HepG2 (cell line): Measurements from ENCODE around the gene HSPA1L. TPM values are rescaled to one million over a fixed set of nuclear protein-coding genes. Genes with fewer than 3 reads are reported as not detected.

ENCODE experiments used
- ARNT2 ChIP-seq: sonication (generic); formaldehyde crosslinking; IDR thresholded peaks from 2 replicates; pipeline ENCODE4 v1.8.0; 2022; ENCODE audit warnings: mild to moderate bottlenecking, low read depth, missing genetic modification reagents, moderate library complexity
- EP300 ChIP-seq, 3 experiments: sonication (generic) in 1 of 3; formaldehyde crosslinking in 1 of 3; IDR thresholded peaks; 2 replicates each; pipeline versions ENCODE4 v1.5.1 to v1.6.1; 2011 to 2020; ENCODE audit warnings: low read depth in 2 of 3, low read length in 2 of 3, borderline replicate concordance in 1 of 3, improper control_type of control experiment in 1 of 3, mild to moderate bottlenecking in 1 of 3, missing genetic modification reagents in 1 of 3, moderate library complexity in 1 of 3
- GABPB1 ChIP-seq: IDR thresholded peaks from 2 replicates; pipeline ENCODE4 v1.6.1; 2016; ENCODE audit warnings: mild to moderate bottlenecking, missing genetic modification reagents, moderate library complexity, missing compliant biosample characterization
- HNRNPL ChIP-seq: fragments of 200-400 bp; formaldehyde crosslinking; IDR thresholded peaks from 2 replicates; pipeline ENCODE4 v1.6.1; 2017; ENCODE audit warnings: mild to moderate bottlenecking, low read depth, low read length
- MLLT10 ChIP-seq: sonication (generic); formaldehyde crosslinking; IDR thresholded peaks from 2 replicates; pipeline ENCODE4 v1.4.0; 2020; ENCODE audit warnings: missing genetic modification reagents
- NCOA5 ChIP-seq: sonication (generic); formaldehyde crosslinking; IDR thresholded peaks from 2 replicates; pipeline ENCODE4 v1.4.0; 2020; ENCODE audit warnings: missing genetic modification reagents
- POGZ ChIP-seq: sonication (generic); formaldehyde crosslinking; IDR thresholded peaks from 2 replicates; pipeline ENCODE4 v1.4.0; 2020; ENCODE audit warnings: mild to moderate bottlenecking, missing genetic modification reagents
- SNAI1 ChIP-seq: sonication (generic); formaldehyde crosslinking; IDR thresholded peaks from 2 replicates; pipeline ENCODE4 v1.5.0; 2020; ENCODE audit warnings: mild to moderate bottlenecking, missing genetic modification reagents, borderline replicate concordance
- SOX13 ChIP-seq, 3 experiments: fragments of 450-650 bp in 1 of 3; sonication (generic) in 1 of 3; formaldehyde crosslinking in 1 of 3; IDR thresholded peaks in 2 of 3; conservative IDR thresholded peaks in 1 of 3; 2 replicates each; pipeline versions ENCODE4 v1.5.0 to v1.6.1; 2016 to 2020; ENCODE audit warnings: antibody characterized with exemption in 1 of 3, mild to moderate bottlenecking in 1 of 3, missing compliant biosample characterization in 1 of 3, missing genetic modification reagents in 1 of 3, moderate library complexity in 1 of 3
- SRY ChIP-seq: sonication (generic); formaldehyde crosslinking; IDR thresholded peaks from 2 replicates; pipeline ENCODE4 v1.8.0; 2022; ENCODE audit warnings: mild to moderate bottlenecking, missing genetic modification reagents
- U2AF1 ChIP-seq: fragments of 200-400 bp; formaldehyde crosslinking; optimal IDR thresholded peaks from 2 replicates; pipeline ENCODE3; 2017; ENCODE audit warnings: mild to moderate bottlenecking, low read depth, low read length
- ZFP41 ChIP-seq: sonication (generic); formaldehyde crosslinking; IDR thresholded peaks from 2 replicates; pipeline ENCODE4 v1.4.0; 2020; ENCODE audit warnings: mild to moderate bottlenecking, missing genetic modification reagents, borderline replicate concordance
- ZNF331 ChIP-seq: sonication (generic); formaldehyde crosslinking; IDR thresholded peaks from 2 replicates; pipeline ENCODE4 v1.4.0; 2020; ENCODE audit warnings: missing genetic modification reagents
- ZNF333 ChIP-seq: sonication (generic); formaldehyde crosslinking; IDR thresholded peaks from 2 replicates; pipeline ENCODE4 v1.4.0; 2020; ENCODE audit warnings: mild to moderate bottlenecking, missing genetic modification reagents, borderline replicate concordance
- ZNF33A ChIP-seq: sonication (generic); formaldehyde crosslinking; IDR thresholded peaks from 2 replicates; pipeline ENCODE4 v1.5.1; 2020; ENCODE audit warnings: missing genetic modification reagents, mild to moderate bottlenecking, moderate library complexity, borderline replicate concordance
- ZNF879 ChIP-seq: sonication (generic); formaldehyde crosslinking; IDR thresholded peaks from 2 replicates; pipeline ENCODE4 v1.8.1; 2023; ENCODE audit warnings: missing genetic modification reagents
- polyA plus RNA-seq, 8 experiments: library from polyadenylated mRNA; depleted of rRNA in 3 of 8; stranded (reverse) in 7 of 8; unstranded in 1 of 8; fragments of >200 nt; fragmentation: Illumina TruSeq in 4 of 8; extraction: Trizol in 4 of 8; gene quantifications; 2 replicates each; pipeline versions ENCODE4 v1.2.1 to v1.2.3, GENCODE V29; 2011 to 2016; ENCODE audit warnings: low read depth in 4 of 8, missing spikeins in 1 of 8, mixed read lengths in 1 of 8; ENCODE audit not compliant: insufficient read depth in 1 of 8
- total RNA-seq, 5 experiments: library from RNA; depleted of rRNA; stranded (reverse); fragments of >200 nt; fragmentation: Illumina TruSeq; extraction: Trizol; gene quantifications; 2 replicates each; pipeline ENCODE4 v1.2.3, GENCODE V29; 2016; ENCODE audit warnings: low read depth in 1 of 5
- TF ChIP-seq, protein P1 (sequence below): sonication (generic); formaldehyde crosslinking; IDR thresholded peaks from 2 replicates; pipeline ENCODE4 v1.9.0; 2021; ENCODE audit warnings: mild to moderate bottlenecking, missing genetic modification reagents

Gene HSPA1L
- total and polyA plus RNA-seq, 2 of the 13 experiments (the other 11 are each of a cell fraction or from before 2014, with no cell fraction given) = 0.55 to 1.0 TPM

DNA sequence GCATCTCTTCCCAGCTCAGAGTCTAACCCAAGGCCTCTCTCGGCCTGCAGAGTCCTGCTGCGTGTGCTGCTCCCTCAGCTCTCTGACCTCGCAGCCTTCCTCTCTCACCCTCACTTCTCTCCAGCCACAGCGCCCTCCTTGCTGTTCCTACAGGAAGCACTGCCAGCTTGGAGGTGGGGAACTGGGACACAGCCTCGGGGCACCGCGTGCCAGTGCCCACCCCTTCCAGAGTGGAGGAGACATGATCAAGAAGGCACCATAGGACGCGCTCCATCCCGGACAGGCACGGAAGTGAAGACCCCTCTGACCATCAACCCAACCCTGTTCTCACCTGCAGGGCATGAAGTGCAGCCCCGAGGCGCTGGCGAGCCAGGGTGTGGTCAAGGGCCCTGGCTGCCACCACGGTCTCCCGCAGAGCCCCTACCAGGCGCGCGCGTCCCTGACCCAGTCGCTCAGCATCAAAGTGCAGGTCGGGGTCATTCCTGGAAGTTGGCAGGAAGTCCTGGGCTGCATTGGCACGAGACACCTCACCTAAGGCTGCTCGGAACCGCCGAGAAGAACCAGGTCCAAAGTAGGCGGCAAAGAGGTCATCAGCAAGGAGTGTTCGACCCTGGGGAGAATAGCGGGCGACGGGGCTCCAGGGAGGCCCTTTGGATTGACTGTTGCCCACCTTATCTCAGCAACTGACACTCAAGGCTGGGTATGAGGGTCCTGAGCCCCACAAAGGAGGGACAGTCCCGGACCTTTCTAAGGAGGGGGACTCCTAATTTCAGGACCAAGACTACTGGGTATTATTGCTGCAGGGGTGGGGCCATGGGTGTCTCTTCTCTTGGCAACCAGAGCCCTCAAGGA is 39.2 kb downstream of the HSPA1L start (continued):
- TF ChIP-seq, protein P1, sequence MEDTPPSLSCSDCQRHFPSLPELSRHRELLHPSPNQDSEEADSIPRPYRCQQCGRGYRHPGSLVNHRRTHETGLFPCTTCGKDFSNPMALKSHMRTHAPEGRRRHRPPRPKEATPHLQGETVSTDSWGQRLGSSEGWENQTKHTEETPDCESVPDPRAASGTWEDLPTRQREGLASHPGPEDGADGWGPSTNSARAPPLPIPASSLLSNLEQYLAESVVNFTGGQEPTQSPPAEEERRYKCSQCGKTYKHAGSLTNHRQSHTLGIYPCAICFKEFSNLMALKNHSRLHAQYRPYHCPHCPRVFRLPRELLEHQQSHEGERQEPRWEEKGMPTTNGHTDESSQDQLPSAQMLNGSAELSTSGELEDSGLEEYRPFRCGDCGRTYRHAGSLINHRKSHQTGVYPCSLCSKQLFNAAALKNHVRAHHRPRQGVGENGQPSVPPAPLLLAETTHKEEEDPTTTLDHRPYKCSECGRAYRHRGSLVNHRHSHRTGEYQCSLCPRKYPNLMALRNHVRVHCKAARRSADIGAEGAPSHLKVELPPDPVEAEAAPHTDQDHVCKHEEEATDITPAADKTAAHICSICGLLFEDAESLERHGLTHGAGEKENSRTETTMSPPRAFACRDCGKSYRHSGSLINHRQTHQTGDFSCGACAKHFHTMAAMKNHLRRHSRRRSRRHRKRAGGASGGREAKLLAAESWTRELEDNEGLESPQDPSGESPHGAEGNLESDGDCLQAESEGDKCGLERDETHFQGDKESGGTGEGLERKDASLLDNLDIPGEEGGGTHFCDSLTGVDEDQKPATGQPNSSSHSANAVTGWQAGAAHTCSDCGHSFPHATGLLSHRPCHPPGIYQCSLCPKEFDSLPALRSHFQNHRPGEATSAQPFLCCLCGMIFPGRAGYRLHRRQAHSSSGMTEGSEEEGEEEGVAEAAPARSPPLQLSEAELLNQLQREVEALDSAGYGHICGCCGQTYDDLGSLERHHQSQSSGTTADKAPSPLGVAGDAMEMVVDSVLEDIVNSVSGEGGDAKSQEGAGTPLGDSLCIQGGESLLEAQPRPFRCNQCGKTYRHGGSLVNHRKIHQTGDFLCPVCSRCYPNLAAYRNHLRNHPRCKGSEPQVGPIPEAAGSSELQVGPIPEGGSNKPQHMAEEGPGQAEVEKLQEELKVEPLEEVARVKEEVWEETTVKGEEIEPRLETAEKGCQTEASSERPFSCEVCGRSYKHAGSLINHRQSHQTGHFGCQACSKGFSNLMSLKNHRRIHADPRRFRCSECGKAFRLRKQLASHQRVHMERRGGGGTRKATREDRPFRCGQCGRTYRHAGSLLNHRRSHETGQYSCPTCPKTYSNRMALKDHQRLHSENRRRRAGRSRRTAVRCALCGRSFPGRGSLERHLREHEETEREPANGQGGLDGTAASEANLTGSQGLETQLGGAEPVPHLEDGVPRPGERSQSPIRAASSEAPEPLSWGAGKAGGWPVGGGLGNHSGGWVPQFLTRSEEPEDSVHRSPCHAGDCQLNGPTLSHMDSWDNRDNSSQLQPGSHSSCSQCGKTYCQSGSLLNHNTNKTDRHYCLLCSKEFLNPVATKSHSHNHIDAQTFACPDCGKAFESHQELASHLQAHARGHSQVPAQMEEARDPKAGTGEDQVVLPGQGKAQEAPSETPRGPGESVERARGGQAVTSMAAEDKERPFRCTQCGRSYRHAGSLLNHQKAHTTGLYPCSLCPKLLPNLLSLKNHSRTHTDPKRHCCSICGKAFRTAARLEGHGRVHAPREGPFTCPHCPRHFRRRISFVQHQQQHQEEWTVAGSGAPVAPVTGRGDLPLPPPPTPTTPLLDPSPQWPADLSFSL = no peak
- TF ChIP-seq HNRNPL = peak; percentile 96
- TF ChIP-seq POGZ (CRISPR knock-in tag) = no peak
- no peak for TF ChIP-seq ZFP41 (CRISPR knock-in tag)
- TF ChIP-seq ARNT2 (CRISPR knock-in tag) = 0 out of 2 replicates have a peak, but pooled peaks have one; percentile 49
- no peak for TF ChIP-seq ZNF879 (CRISPR knock-in tag)
- no peak for TF ChIP-seq ZNF331 (CRISPR knock-in tag)
- TF ChIP-seq SRY (CRISPR knock-in tag) = 0 out of 2 replicates have a peak, but pooled peaks have one; percentile 34
- peak; percentile 48; the same call in 1 of the 2 replicates for TF ChIP-seq GABPB1 (CRISPR knock-in tag)
- no peak for TF ChIP-seq ZNF33A (CRISPR knock-in tag)
- TF ChIP-seq SOX13 (IDR thresholded peaks at IDR 0.05) = no peak
- no peak for TF ChIP-seq SOX13 (CRISPR knock-in tag; conservative IDR thresholded peaks at IDR 0.05 in 1 of 2, IDR thresholded peaks at IDR 0.05 in 1 of 2)
- no peak for TF ChIP-seq NCOA5 (CRISPR knock-in tag)
- TF ChIP-seq EP300 (IDR thresholded peaks at IDR 0.05; ENCODE audit: low read depth in 2 of 2, low read length in 2 of 2) = no peak
- TF ChIP-seq EP300 (CRISPR knock-in tag; IDR thresholded peaks at IDR 0.05; ENCODE audit: borderline replicate concordance) = no peak; the same call in 1 of the 2 replicates
- peak; percentile 49; the same call in 1 of the 2 replicates for TF ChIP-seq ZNF333
- no peak for TF ChIP-seq U2AF1
- TF ChIP-seq MLLT10 (CRISPR knock-in tag) = no peak
- no peak for TF ChIP-seq SNAI1 (CRISPR knock-in tag)
